Uterus (tissue), 2 donors: ENCODE measurements around the gene PLOD2.

ENCODE experiments used
- POLR2A ChIP-seq, 2 donors: fragments of 450-650 bp; IDR thresholded peaks; one replicate each; pipeline ENCODE4 v1.6.1; 2016; ENCODE audit warnings: antibody characterized with exemption in 2 of 2, mild to moderate bottlenecking in 1 of 2, moderate library complexity in 1 of 2
- TF ChIP-seq, protein P1 (sequence below), 4 experiments: fragments of 200-600 bp in 2 of 4; fragments of 450-650 bp in 2 of 4; sonication (generic) in 2 of 4; IDR thresholded peaks; one replicate each; pipeline ENCODE4 v1.5.1; 2016 to 2019; ENCODE audit warnings: antibody characterized with exemption in 4 of 4, mild to moderate bottlenecking in 2 of 4, moderate library complexity in 1 of 4

DNA sequence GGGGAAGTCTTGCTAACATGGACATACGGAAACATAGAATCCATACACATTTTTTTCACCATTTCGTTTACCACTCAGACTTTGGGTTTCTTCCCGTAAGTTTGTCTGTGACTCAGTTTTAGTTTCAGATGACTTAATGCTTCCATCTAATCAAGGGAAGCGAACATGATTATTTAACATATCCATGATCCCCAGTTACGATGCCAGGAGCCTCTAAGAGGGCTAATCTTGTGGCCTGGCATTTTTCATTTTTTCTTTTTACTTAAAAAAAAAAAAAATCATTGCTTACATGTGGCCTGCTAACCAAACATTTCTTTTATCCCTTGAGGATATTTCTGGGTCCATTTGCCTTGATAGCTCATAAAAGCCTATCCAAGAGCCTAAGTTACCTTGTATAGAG, 20.2 kb upstream of the PLOD2 start:
- TF ChIP-seq, protein P1, sequence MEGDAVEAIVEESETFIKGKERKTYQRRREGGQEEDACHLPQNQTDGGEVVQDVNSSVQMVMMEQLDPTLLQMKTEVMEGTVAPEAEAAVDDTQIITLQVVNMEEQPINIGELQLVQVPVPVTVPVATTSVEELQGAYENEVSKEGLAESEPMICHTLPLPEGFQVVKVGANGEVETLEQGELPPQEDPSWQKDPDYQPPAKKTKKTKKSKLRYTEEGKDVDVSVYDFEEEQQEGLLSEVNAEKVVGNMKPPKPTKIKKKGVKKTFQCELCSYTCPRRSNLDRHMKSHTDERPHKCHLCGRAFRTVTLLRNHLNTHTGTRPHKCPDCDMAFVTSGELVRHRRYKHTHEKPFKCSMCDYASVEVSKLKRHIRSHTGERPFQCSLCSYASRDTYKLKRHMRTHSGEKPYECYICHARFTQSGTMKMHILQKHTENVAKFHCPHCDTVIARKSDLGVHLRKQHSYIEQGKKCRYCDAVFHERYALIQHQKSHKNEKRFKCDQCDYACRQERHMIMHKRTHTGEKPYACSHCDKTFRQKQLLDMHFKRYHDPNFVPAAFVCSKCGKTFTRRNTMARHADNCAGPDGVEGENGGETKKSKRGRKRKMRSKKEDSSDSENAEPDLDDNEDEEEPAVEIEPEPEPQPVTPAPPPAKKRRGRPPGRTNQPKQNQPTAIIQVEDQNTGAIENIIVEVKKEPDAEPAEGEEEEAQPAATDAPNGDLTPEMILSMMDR (IDR thresholded peaks at IDR 0.05) = no peak
- TF ChIP-seq POLR2A (IDR thresholded peaks at IDR 0.05) = no peak
